Coronary artery (tissue), 2 donors: ENCODE results near the gene CDK19.

Experiments
- DNase-seq: peaks from one replicate; pipeline ENCODE4 v3.0.0-alpha.2; 2017; ENCODE audit warnings: low spot score
- H3K27ac ChIP-seq, 2 donors: fragments of 200-600 bp; sonication (generic); one replicate each; pipeline ENCODE4 v1.5.1; 2016 to 2019
- H3K4me3 ChIP-seq: fragments of 200-600 bp; sonication (generic); 2 replicates; pipeline ENCODE4 v1.5.1; 2016; ENCODE audit warnings: mild to moderate bottlenecking, moderate library complexity
- CTCF ChIP-seq: fragments of 200-600 bp; sonication (generic); IDR thresholded peaks from one replicate; pipeline ENCODE4 v1.5.1; 2019; ENCODE audit warnings: antibody characterized with exemption

CDK19 gene

GRCh38 chr6:110662490-110663211 lies 152.6 kb downstream of the CDK19 start:
- Histone ChIP-seq H3K27ac (no peak overlapping the region), H3K4me3 (no peak overlapping the region)
- DNase-seq = no peak
- TF ChIP-seq CTCF = no peak

- Histone ChIP-seq H3K27ac (no peak overlapping the region), H3K4me3 (no peak overlapping the region)
- TF ChIP-seq CTCF = no peak
- no peak for DNase-seq
Measured at GRCh38 chr6:110661414-110661813, 153.9 kb downstream of the CDK19 start.

- DNase-seq = no peak
- Histone ChIP-seq H3K27ac (no peak overlapping the region), H3K4me3 (no peak overlapping the region)
- TF ChIP-seq CTCF = no peak
Measured at GRCh38 chr6:110660066-110660655, 155.1 kb downstream of the CDK19 start.

- no peak for TF ChIP-seq CTCF
- no peak overlapping the region for H3K27ac ChIP-seq
- H3K4me3 ChIP-seq = no peak overlapping the region
- DNase-seq = no peak
Measured at GRCh38 chr6:110658631-110659211, 156.5 kb downstream of the CDK19 start.

GRCh38 chr6:110656492-110656891 lies 158.8 kb downstream of the CDK19 start:
- no peak overlapping the region for H3K27ac ChIP-seq
- no peak for DNase-seq
- H3K4me3 ChIP-seq = no peak overlapping the region
- no peak for TF ChIP-seq CTCF

- no peak overlapping the region for H3K4me3 ChIP-seq
- TF ChIP-seq CTCF = no peak
- no peak overlapping the region for H3K27ac ChIP-seq
- DNase-seq = no peak
Measured at GRCh38 chr6:110655821-110656220, 159.4 kb downstream of the CDK19 start.
